NCI-H526 (cell line): ENCODE measurements around the gene HSPG2.
"Not testable (repeated sequence)": the region's sequence is repeated elsewhere in the genome, so short reads cannot be mapped to it uniquely, and the experiment has no call there.

ENCODE experiments used
- DNase-seq, 2 experiments: peaks; one replicate each; lab custom pipeline; 2025; lab: John Stamatoyannopoulos, UW

HSPG2 gene

DNA sequence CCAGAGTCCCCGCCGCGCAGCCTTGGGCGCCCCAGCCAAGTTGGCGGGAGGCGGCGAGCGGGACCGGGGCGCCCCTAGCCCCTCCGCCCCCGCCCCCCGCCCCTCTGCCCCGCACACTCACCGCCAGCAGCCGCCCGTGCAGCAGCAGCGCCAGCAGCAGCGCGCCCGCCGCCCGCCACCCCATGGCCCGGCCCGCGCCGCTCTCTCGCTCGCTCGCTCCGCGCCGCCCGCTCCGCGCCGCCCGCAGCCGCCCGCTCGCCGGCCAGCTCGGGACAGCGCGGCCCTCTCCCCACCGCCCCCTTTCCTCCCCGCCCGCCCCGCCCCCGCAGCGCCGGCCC is at the start of gene HSPG2:
HSPG2 (minus strand) TSS at position 277 of the 338 bp plus-strand sequence; CDS start at position 184, 93 bp downstream.
- DNase-seq, result no peak

DNA sequence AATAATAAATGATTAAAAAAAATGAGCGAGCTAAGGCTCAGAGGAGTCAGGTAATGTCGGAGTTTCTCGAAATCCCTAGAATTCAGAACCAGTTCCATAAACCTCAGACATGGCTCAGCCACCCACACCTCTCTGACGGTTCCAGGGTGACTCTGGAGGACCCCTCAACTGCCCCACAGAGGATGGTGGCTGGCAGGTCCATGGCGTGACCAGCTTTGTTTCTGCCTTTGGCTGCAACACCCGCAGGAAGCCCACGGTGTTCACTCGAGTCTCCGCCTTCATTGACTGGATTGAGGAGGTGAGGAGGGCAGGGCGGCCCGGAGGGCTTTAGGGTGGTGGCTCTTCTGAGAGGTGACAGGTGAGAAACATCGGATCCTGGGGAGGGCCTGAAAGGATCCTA is 49.3 kb upstream of the HSPG2 start:
- not testable (repeated sequence) for DNase-seq

DNA sequence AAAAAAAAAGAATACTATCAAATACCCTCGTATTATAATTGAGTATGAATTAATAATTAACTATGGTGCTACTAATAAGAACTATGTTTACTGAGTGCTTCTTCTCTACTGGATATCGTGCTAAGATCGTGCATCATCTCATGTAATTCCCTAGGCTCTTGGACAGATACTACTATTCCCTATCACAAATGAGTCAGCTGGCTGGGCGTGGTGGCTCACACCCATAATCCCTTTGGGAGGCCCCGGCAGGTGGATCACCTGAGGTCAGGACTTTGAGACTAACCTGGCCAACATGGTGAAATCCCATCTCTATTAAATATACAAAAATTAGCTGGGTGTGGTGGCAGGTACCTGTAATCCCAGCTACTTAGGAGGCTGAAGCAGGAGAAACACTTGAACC is 48.8 kb upstream of the HSPG2 start:
- DNase-seq, result not testable (repeated sequence)

DNA sequence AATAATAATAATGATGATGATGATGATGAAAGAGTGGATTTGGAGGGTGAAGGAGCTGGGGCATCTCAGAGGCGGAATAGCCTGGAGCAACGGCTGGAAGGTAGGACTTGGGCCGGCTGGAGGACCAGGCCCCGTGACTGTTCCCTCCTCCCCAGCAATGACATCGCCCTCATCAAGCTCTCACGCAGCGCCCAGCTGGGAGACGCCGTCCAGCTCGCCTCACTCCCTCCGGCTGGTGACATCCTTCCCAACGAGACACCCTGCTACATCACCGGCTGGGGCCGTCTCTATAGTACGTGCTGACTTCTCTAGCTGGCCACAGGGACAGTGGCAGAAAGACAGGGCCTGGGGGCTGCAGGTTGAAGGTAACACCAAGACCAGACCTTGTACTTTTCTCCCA is 46.4 kb upstream of the HSPG2 start:
- DNase-seq, result not testable (repeated sequence)

DNA sequence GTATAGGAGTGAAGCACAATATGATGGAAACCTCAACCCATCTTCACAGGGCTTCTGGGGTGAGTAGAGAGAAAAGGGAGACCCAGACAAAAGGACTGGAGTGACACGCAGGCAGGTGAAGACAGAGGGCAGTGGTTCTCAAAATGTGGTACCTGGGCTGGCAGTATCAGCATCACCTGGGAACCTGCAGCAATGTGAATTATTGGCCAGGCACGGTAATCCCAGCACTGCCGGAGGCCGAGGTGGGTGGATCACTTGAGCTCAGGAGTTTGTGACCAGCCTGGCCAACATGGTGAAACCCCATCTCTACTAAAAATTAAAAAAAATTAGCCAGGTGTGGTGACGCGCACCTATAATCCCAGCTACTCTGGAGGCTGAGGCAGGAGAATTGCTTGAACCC is 45.0 kb upstream of the HSPG2 start:
- DNase-seq, result not testable (repeated sequence)

GRCh38 chr1:21981253-21981652 is 44.1 kb upstream of the HSPG2 start:
- DNase-seq, result not testable (repeated sequence)

DNA sequence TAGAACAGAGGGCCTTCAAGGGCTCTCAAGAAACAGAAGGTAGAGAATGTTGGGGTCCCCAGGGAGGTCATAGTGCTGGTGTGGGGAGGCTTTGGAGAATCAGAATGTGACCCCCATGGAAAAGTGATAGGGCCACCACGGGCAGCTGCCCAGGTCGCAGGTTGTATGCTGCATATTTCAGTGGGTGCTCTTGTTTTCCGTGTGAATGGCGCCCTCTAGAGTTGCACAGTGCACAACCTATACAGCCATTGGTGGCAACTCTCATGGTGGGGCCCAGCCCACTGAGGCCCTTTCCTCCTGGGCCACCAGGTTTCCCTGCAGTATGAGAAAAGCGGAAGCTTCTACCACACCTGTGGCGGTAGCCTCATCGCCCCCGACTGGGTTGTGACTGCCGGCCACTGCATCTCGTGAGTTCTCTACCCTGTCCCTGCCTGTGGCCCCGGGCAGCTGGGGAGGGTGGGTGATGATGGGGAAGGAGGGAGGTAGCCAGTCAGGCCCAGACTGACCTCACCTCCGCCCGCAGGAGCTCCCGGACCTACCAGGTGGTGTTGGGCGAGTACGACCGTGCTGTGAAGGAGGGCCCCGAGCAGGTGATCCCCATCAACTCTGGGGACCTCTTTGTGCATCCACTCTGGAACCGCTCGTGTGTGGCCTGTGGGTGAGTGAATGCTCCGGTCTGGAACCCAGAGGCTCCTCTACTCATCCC is 43.6 kb upstream of the HSPG2 start:
- DNase-seq, result peak in 1 of 2 experiments; percentile 27

DNA sequence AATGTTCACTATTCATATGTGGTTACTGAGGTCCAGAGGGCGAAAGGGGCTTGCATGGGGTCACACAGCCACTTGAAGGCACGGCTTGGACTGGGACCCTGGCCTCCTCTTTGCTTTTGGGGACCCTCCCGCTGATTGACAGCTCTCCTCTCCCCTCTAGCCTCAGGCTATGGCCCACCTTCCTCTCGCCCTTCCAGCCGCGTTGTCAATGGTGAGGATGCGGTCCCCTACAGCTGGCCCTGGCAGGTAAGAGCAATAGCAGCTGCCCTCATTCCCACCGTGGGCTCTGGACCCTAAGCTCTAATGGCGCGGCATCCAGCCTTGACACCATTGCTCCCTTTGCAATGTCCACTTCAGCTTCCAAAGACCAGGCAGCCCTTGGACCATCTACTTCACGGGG is 41.1 kb upstream of the HSPG2 start:
- DNase-seq, result not testable (repeated sequence)

DNA sequence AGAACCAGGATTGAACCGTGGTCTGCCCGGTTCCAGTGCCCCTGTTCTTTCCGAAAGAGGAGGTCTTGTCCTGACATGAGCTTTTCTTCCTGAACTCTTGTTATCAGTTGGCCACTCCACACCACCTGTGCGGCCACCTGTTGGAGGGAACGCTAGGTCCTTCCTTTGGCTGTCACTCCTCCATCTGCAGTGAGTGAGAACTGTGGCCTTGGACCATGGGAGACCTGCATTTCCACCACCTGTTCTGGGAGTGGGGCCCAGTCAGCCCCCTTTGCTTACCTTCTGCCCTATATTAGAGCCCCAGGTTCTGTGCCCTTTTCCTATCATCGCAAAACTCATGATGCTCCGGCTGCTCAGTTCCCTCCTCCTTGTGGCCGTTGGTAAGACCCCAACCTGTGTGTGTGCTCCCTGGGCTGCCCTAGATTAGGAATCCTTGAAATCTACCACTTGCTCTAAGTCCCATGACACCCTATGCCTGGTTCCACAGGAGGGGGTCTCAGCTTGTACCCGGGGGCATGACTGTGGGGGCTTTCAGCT is 39.7 kb upstream of the HSPG2 start, which contains the start of gene CELA3B:
CELA3B (plus strand) TSS at position 320 of the 537 bp plus-strand sequence; CDS start at position 338, 18 bp downstream.
- not testable (repeated sequence) for DNase-seq

- not testable (repeated sequence) for DNase-seq
These were observed 38.2 kb upstream of the HSPG2 start for GRCh38 chr1:21975296-21975695.

DNA sequence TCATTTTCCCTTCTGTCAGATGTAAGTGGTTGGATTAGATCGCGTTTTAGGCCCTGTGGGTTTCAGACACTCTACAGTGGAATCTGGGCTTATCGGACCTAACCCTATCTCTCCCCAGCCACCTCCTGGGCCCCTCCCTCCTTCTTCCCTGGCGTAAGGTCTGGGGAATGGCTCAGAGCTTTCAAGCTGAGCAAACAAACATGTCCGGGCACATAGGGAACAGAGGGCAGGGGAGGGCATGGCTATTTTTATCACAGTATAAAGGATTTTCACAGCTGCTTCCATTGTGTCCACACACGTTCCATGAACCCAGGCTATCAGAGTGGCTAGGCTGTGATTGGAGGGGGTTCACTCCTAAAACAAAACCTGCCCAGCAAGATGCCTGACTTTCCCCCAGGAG is 37.6 kb upstream of the HSPG2 start:
- DNase-seq, result peak in 1 of 2 experiments; percentile 40

- DNase-seq, result not testable (repeated sequence)
These were observed 36.8 kb upstream of the HSPG2 start for GRCh38 chr1:21973948-21974347.

DNA sequence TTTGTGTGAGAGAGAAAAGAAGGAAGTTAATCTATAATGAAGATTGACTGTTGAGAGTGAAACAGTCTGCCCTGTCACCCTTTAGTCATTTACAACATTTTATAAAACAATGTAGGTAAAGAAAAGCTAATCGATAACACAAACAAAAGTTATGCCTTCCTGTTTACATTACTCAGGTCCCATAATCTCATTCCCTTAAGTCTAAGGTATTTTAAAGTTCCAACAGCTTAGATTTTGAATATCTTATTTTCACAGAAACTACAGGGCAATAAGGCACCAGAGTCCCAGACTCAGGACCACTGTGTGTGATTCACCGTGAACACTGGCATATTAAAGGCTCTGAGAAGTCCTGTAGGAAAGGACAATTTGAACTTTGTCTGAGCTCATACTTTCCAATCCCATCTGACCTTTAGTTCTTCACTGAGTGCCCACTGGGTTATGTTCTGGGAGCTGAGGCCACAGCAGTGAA is 35.9 kb upstream of the HSPG2 start:
- not testable (repeated sequence) for DNase-seq

DNA sequence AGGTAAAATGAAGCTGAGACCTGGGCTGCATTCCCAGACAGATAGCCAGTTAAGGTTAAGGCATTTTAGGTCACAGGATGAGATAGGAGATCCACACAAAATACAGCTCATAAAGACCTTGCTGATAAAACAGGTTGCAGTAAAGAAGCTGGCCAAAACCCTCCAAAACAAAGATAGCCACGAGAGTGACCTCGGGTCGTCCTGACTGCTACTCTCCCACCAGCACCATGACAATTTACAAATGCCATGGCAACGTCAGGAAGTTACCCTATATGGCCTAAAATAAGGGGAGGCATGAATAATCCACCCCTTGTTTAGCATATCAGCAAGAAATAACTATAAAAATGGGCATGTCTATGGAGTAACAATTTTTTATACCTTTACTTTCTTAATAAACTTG is 33.4 kb upstream of the HSPG2 start:
- DNase-seq, result not testable (repeated sequence)

GRCh38 chr1:21969066-21969465 is 32.0 kb upstream of the HSPG2 start:
- not testable (repeated sequence) for DNase-seq

GRCh38 chr1:21967216-21967615 is 30.1 kb upstream of the HSPG2 start:
- not testable (repeated sequence) for DNase-seq

GRCh38 chr1:21966247-21967000 is 29.3 kb upstream of the HSPG2 start:
- no peak for DNase-seq

DNA sequence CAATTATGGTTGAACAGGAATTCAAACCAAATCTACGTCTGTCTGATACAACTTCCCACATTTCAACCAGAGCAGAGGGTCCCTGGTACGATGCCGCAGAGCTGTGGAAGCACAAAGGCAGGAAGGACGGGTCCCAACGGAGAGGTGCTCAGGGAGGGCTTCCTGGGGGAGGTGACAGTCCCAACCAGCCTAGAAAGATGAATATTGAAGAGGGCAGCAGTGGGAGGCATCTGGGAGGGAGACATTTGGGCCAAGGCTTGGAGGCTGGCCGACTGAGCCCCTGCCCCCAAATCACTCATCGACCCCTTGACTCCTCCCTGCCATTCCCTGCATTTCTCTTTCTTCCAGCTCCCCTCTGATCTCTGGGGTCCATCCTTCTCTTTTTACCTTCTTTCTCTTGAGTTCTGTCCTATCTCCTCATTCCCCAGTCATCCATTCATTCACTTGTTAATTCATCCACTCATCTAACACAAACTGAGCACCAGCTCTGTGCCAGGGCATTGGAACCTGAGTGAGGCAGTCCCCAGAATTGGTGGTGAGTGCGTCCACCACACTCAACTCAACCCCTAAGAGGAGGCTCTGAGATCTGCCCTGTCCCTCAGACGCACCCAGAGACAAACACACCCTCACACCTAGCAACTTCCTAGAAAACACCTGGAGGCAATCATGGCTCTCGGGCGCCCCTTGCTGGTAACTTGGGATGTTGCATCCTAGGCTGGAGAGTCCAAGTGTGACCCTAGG is 26.5 kb upstream of the HSPG2 start:
- DNase-seq, result peak; percentile 28 to 53

DNA sequence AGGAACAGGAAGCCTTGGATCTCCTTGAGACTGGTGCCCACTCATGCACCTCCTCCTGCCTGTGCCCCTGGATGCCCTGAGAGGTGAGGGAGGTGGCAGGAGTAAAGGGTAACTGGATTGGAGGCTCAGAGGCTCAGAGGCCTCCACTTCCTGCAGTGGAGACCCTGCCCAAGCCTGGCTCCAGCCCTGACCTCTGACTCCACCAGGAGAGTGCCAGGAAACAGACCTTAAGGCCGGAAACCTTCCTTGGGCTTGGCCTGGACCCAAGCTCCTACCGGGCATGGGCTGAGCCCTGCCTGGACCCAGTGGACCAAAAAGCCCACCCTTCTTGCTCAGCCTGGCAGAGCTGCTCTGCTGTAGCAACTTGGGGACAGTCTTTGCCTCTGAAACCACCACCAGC is 24.7 kb upstream of the HSPG2 start:
- DNase-seq, result no peak

DNA sequence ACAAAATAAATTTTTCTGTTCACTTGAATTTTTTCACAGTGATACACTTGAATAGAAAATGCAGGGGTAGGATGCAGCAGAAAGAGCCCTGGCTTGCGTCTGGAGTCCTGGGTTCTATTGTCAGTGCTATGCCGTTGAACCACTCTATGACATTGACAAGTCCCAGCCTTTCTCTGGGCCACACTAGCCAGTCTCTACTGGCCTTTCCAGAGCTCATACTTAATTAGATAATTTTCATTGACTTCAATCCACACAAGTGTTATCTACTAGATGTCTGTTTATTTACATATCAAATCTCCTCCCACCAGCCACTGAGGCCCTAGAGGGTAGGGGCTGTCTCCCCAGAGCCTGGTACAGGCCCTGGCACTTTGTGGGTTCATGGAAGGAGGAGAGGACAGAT is 24.2 kb upstream of the HSPG2 start:
- DNase-seq, result no peak

GRCh38 chr1:21956720-21957552 is 19.8 kb upstream of the HSPG2 start:
- no peak for DNase-seq
